ENCODE data around the gene RAD9A.
A peak's percentile ranks its signal among the peaks of the same experiment; 100 is the strongest.

Gene RAD9A

GRCh38 chr11:67372993-67373647 is 18.7 kb upstream of the RAD9A start, which contains the start of gene CLCF1:
CLCF1 (minus strand) TSS chr11:67373598; CDS start chr11:67373539, 59 bp downstream.
- peak; percentile 61; the same call in 1 of the 2 replicates for TF ChIP-seq ZFX (IDR thresholded peaks at IDR 0.05)
- TF ChIP-seq, protein P1, sequence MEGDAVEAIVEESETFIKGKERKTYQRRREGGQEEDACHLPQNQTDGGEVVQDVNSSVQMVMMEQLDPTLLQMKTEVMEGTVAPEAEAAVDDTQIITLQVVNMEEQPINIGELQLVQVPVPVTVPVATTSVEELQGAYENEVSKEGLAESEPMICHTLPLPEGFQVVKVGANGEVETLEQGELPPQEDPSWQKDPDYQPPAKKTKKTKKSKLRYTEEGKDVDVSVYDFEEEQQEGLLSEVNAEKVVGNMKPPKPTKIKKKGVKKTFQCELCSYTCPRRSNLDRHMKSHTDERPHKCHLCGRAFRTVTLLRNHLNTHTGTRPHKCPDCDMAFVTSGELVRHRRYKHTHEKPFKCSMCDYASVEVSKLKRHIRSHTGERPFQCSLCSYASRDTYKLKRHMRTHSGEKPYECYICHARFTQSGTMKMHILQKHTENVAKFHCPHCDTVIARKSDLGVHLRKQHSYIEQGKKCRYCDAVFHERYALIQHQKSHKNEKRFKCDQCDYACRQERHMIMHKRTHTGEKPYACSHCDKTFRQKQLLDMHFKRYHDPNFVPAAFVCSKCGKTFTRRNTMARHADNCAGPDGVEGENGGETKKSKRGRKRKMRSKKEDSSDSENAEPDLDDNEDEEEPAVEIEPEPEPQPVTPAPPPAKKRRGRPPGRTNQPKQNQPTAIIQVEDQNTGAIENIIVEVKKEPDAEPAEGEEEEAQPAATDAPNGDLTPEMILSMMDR (conservative IDR thresholded peaks at IDR 0.05) = no peak
- H3K27ac ChIP-seq = peak within 1 kb of the TSS; percentile 62

GRCh38 chr11:67373648-67374570 is 17.9 kb upstream of the RAD9A start:
- H3K27ac ChIP-seq = peak overlapping the region; percentile 62
- TF ChIP-seq, protein P1 (conservative IDR thresholded peaks at IDR 0.05) = no peak; the same call in 1 of the 2 replicates
- TF ChIP-seq ZFX (IDR thresholded peaks at IDR 0.05) = no peak

DNA sequence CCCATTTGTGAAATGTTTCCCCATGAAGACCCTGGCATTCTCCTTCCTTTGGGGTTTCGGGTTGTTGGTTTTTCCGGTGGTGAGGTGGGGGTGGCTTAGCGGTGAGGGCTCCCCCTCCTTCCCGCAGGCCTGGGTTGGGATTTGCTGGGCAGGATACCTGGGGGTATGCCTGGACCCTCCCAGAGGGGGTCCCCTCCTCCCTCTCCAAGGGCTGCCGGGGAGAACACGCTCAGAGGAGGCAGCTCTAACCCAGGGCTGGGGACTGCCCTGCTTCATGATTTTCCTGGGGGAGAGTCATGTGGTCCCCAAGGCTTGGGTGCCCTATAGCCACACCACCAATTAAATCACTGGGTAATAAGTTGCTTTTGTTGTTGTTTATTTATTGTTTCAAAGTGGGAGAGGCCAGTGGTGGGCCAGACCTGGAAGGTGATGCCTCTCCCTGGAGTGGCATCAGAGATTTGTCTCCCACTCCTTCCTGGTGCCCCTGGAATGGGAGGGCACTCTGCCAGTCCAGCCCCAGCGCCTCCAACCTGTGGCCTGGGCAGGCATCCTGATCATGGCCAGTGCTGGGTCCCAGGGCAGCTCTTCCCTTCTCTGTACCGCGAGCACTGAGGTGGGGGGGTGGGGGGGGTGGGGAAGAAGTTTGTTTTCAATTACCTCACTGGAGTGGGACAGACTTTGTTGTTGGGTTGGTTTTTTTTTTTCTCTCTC is 17.1 kb upstream of the RAD9A start:
- no peak overlapping the region for H3K27ac ChIP-seq
- TF ChIP-seq ZFX (IDR thresholded peaks at IDR 0.05) = no peak
- TF ChIP-seq, protein P1 (conservative IDR thresholded peaks at IDR 0.05) = no peak

DNA sequence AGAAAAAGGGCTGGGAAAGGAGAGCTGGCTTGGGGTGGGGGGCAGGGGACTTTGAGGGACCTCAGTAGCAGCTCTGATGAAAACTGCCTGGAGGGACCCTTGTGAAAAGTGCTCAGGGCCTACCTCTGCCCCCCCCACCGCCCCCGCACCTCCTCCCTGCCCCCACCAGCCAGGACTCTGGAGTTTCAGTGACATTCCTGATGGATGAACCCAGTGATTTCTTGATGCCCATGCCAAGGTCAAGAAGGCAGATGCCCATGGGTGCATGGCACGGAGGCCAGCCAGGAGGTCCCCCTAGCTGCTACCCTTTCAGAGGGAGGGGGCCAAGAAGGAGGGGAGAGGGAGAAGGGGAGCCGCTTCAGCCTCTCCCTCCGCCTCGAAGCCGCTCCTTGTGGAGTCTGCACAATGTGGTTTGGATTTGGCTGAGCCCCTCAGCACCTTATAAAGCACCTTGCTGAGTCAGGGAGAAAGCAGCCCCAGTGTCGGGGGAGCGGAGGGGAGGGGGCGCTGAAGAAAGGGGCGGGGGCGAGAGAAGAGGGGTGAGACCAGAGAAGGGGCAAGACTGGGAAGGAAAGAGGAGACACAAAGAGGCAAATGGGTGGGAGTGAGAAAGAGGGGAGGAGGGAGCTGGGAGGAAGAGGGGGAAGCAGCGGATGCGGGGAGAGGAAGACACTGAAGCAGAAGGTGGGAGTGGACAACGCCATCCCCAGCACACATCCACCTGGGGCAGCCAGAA is 16.3 kb upstream of the RAD9A start:
- H3K27ac ChIP-seq = no peak overlapping the region
- TF ChIP-seq, protein P1 (conservative IDR thresholded peaks at IDR 0.05) = no peak
- no peak for TF ChIP-seq ZFX (IDR thresholded peaks at IDR 0.05)

DNA sequence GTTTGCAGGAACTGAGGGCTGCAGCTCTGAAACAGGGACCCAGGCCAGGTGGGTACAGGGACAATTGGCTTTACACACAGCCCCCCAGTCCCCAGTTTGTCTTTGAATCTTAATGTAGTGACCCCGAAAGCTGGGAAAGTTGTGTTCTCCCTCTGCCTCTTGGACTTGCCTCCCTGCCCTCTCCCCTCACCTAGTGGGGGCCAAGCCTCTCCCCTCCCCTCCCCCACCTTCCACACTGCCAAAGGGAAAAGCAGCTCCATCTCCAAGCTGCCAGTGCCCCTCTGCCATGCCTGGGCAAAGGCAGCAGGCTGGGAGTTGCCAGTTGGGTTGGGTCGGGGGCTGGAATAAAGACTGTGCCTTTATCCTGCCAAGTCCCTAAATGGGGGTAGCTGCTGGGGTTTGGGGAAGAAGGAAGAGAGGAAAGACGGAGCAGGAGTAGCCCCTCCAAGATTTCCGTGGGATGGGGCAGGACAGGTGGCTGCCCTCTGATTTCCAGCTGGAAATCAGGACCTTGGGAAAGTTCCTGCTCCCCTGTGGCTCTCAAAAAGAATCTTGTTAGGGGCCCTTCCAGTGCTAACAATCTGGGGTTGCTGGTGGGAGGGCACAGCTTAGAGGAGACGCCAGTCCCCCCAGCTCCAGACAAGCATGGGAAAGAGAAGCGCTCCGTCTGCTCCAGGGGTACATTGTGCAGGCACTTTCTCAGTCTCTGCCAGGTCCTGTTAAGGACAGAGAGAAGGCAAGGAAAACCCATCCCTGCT is 15.5 kb upstream of the RAD9A start:
- no peak overlapping the region for H3K27ac ChIP-seq
- TF ChIP-seq, protein P1 (conservative IDR thresholded peaks at IDR 0.05) = no peak
- no peak for TF ChIP-seq ZFX (IDR thresholded peaks at IDR 0.05)

Data from C4-2B (cell line).